Chondrocyte (in vitro differentiated cells): ENCODE results near the gene DTX4. TPM values are rescaled to one million over a fixed set of nuclear protein-coding genes. Genes with fewer than 3 reads are reported as not detected.

Source experiments
- DNase-seq: peaks from one replicate; pipeline ENCODE4 v3.0.0; 2021; ENCODE audit warnings: mixed read lengths, low spot score
- H3K27ac Mint-ChIP-seq: one replicate; pipeline ENCODE4 v1.8.0; 2021; ENCODE audit warnings: mild to moderate bottlenecking, moderate library complexity, mixed read lengths; ENCODE audit not compliant: unreplicated experiment
- H3K27me3 Mint-ChIP-seq: 2 replicates; pipeline ENCODE4 v1.8.0; 2021; ENCODE audit warnings: low read depth, mixed read lengths
- H3K36me3 Mint-ChIP-seq: 2 replicates; pipeline ENCODE4 v1.8.0; 2021; ENCODE audit warnings: low read depth, mixed read lengths
- H3K4me1 Mint-ChIP-seq: 2 replicates; pipeline ENCODE4 v1.8.0; 2021; ENCODE audit warnings: low read depth, mild to moderate bottlenecking, mixed read lengths
- H3K4me3 Mint-ChIP-seq: one replicate; pipeline ENCODE4 v1.8.0; 2021; ENCODE audit warnings: mild to moderate bottlenecking, moderate library complexity, mixed read lengths; ENCODE audit not compliant: unreplicated experiment
- H3K9me3 Mint-ChIP-seq: 2 replicates; pipeline ENCODE4 v1.8.0; 2021; ENCODE audit warnings: low read depth, mixed read lengths
- total RNA-seq: library from RNA; stranded (reverse); gene quantifications from 3 replicates; pipeline ENCODE4 v1.2.1, GENCODE V29; 2021
- TF ChIP-seq, protein P1 (sequence below): fragments of 200-600 bp; sonication (generic); IDR thresholded peaks from 2 replicates; pipeline ENCODE4 v1.5.0; 2021; ENCODE audit warnings: antibody characterized with exemption, mild to moderate bottlenecking, moderate library complexity

DTX4 gene
- total RNA-seq, 1 donor from 2014 or later, result 3.4 TPM

DNA sequence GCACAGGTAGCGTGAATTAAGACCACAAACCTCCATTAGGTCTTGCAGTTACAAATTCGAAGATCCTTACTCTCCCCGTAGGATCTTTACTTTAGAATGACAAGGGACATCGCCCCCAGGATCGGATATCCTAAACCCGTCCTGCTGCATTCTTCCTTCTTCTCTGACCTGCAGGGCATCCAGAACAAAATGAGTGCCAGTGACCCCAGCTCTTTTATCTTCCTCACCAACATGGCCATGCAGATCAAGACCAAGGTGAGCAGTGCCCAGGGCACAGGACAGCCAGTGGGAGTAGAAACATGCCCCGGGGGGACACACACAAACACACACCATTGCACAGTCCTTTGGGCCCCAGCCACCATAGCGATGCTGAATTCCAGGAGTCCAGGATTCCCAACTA is 83.3 kb downstream of the DTX4 start:
- TF ChIP-seq, protein P1, sequence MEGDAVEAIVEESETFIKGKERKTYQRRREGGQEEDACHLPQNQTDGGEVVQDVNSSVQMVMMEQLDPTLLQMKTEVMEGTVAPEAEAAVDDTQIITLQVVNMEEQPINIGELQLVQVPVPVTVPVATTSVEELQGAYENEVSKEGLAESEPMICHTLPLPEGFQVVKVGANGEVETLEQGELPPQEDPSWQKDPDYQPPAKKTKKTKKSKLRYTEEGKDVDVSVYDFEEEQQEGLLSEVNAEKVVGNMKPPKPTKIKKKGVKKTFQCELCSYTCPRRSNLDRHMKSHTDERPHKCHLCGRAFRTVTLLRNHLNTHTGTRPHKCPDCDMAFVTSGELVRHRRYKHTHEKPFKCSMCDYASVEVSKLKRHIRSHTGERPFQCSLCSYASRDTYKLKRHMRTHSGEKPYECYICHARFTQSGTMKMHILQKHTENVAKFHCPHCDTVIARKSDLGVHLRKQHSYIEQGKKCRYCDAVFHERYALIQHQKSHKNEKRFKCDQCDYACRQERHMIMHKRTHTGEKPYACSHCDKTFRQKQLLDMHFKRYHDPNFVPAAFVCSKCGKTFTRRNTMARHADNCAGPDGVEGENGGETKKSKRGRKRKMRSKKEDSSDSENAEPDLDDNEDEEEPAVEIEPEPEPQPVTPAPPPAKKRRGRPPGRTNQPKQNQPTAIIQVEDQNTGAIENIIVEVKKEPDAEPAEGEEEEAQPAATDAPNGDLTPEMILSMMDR, result no peak
- Mint-ChIP-seq H3K27me3 (peaks cover 52% of the 10 kb centered on the region), H3K9me3 (no peaks in the 10 kb centered on the region), H3K4me3 (no peak overlapping the region), H3K4me1 (peaks cover 2% of the 10 kb centered on the region), H3K36me3 (no peaks in the 10 kb centered on the region), H3K27ac (no peak overlapping the region)
- no peak for DNase-seq

Other genes with a start within 250 kb of the DTX4 start
- 0.28 TPM in 1 of 3 replicates, not detected in the others for gene GLYATL1, start 232.6 kb upstream of the DTX4 start, total RNA-seq
- not detected in 3 replicates for gene GLYATL1B, start 85.8 kb upstream of the DTX4 start, total RNA-seq
- 1.3 to 7.6 TPM (median 1.6 TPM) in 3 replicates for gene FAM111B, start 64.9 kb upstream of the DTX4 start, total RNA-seq
- gene FAM111A, start 29.3 kb upstream of the DTX4 start, total RNA-seq, result 10.8 to 22.3 TPM (median 11.6 TPM) in 3 replicates
- not detected in 3 replicates for gene MPEG1, start 40.8 kb downstream of the DTX4 start, total RNA-seq
- gene OR5AN1, start 186.8 kb downstream of the DTX4 start, total RNA-seq, result not detected in 3 replicates